HG03439 (cell line): ENCODE measurements around the gene VSIG10.
"Not testable (repeated sequence)": the region's sequence is repeated elsewhere in the genome, so short reads cannot be mapped to it uniquely, and the experiment has no call there.

ENCODE experiments used
- ATAC-seq: cut with Tn5 transposase; IDR thresholded peaks from one replicate; pipeline ENCODE4 v1.9.1; 2021; ENCODE audit warnings: mild to moderate bottlenecking, moderate library complexity; ENCODE audit not compliant: unreplicated experiment

The VSIG10 gene

DNA sequence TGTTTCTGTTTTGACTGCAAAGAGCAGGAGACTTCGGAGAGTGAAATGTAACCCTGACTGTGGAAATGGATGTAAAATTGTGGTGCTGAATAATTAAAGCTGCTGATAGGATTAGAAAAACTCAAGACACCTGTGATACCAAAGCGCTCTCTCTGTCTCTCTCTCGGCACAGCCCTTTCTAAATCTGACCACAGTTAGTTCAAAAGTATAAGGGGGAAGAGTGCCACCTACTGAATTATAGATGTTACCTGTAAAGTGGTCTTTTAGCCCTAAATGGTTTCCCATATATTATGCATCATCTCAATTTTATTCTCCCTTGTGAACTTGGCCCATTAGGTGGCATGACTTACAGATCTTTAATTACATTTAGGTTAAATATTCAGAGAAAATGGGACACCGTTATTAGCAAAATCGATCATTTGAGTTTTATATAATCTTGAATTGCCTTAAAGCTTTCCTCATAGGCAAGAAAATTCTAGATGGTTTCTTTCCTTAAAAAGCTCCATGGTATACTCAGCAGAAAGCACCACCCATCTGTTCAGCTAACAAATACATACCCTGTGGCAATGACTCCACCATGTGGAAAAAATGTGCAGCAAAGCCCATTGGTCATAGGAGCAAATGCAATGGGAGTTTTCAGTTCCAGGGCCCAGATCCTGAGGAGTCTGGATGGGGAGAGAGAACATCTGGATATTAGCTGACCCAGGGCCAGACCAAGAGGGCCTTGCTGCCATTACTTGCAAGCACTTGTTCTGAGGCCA lies 69.2 kb downstream of the VSIG10 start:
- no peak for ATAC-seq

DNA sequence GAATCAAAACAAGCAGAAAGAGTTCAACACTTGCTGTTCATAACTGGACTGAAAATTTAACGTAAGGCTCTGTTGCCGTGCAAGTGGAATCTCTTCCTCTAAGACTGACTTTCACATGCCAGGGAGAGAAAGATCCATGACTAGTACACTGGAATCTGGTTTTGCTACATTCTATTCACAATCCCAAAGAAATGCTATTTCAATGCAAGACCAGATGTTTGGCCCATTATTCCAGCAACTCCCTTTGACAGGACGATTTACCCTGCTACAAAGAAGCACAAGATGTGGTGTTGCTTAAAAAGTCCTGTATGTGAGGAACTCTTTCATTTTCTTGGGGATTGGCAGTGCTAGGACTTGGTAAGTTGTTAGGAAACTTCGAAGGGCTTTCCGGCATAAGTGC lies 69.9 kb downstream of the VSIG10 start:
- no peak for ATAC-seq

DNA sequence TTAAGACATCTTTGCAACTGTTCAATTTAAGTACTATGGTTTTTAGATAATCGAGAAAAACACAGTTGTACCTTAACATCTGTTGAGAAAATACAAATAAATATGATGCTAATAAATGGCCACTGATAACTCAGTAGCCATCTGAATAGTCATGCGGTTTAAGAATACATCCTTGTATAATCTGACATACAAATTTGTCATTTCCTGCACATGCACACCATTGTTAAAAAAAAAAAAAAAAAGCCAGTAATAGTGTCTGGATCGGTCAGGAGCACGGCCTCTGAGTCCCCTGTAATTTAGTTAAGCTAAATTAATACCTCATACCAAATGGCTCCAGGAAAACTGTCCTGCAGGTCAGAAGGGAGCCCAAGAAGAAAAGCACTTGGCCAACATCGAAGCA lies 70.5 kb downstream of the VSIG10 start:
- ATAC-seq, result no peak

DNA sequence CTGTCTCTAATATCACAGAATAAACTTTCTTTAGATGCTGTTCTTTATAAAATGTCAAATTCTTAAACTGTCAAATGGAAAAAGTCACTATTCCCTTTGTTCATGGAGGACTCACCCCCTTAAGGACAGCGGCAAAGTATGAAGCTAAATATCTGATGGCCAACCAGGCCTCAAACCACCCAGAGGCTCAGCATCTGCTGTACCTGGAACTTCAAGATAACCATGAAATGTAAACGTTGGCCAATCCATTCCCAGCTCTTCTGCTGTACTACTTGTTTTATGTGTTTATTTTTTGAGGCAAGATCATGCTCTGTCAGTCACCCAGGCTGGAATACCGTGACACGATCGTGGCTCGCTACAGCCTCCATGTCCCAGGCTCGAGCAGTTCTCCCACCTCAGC lies 71.6 kb downstream of the VSIG10 start:
- no peak for ATAC-seq

DNA sequence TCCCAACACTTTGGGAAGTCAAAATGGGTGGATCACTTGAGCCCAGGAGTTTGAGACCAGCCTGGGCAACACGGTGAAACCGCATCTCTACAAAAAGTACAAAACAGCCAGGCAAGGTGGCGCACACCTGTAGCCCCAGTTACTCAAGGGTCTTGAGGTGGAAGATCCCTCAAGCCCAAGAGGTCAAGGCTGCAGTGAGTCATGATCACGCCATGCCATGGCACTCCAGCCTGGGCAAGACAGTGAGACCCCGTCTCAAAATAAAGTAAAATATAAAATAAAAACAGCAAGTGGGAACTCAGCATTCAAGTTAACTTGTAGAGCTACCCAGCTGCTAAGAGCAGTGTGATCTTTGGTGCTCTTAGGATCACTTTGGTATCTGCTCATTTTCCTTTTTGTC lies 74.6 kb downstream of the VSIG10 start:
- ATAC-seq, result no peak

DNA sequence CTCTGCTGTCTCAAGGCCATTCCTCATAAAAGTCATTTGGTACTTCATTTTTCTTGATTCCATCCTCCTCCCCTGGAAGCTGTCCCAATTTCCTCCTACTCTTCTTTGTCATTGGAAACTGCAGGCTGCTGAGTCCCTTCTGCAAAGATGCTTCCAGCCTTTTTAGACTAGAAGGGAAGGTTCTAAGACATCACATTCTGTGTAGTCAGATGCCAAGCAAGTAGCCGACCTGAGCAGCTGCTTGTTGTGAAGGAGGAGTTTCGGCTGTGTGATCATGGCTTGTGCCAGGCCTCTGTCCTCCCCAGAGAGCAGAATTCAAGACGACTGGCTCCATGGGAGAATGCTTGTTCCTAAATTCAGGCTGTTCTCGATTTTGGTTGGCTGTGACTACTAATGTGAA lies 78.6 kb downstream of the VSIG10 start:
- ATAC-seq, result no peak

DNA sequence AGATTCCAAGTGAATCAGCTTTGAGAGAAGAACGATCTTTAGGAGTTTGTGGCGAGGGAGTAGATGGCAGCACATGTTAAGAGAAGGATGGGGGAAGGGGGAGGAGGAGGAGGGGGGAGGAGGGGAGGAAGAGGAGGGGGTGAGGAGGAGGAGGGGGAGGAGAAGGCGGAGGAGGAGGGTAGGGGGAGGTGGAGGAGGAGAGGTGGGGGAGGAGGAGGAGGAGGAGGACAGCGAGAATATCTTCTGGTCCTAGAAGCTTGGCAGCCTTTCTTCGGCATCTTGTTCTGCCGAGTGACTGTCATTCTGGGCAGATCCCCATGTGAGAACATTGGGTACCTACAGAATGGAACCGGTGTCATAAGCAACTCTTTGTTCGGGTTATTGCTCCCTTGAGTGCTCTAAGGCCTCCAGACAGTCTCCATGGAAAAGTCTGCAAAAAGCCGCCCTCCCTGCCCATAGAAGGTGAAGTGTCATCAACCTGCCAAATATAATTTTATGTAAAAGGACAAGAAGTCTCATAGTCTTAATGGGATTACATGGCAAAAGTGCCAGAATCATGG lies 80.4 kb downstream of the VSIG10 start:
- ATAC-seq, result no peak

DNA sequence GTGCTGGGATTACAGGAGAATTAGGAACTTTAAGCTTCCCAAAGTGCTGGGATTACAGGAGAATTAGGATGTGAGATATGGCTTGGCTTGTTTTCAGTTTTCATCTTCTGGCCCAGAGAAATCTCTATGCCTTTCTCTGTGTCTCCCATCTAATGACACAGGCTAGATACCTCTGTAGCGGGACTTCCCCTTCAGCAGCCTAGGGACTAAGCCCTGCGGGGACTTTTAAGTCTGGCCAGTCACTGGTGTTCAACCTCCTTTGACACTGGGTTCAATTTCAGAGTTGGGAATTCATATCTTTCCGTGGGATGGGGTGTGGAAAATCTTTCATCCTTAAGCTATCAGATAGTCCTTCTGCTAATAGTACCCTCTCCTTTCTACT lies 81.1 kb downstream of the VSIG10 start:
- no peak for ATAC-seq

DNA sequence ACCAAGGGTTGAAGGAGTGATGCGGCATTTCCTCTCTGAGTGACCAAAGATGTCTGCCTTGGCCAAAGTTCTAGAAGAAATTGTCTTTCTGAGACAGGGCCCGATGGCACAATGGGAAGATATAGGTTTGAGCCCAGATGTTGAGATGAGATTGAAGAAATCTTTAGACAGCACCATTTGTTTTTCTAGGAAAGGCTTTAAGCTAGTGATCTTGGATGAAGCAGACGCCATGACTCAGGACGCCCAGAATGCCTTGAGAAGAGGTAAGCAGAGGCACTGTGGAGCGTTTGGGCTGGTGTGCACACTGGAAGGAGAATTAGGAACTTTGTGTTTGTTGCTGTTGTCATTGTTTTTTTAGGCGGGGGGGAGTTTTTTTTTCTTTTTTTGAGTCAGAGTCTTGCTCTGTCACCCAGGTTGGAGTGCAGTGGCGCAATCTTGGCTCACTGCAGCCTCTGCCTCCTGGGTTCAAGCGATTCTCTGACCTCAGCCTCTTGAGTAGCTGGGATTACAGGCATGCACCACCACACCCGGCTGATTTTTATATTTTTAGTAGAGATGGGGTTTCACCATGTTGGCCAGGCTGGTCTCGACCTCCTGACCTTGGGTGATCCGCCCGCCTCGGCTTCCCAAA lies 81.6 kb downstream of the VSIG10 start:
- ATAC-seq, result not testable (repeated sequence)

DNA sequence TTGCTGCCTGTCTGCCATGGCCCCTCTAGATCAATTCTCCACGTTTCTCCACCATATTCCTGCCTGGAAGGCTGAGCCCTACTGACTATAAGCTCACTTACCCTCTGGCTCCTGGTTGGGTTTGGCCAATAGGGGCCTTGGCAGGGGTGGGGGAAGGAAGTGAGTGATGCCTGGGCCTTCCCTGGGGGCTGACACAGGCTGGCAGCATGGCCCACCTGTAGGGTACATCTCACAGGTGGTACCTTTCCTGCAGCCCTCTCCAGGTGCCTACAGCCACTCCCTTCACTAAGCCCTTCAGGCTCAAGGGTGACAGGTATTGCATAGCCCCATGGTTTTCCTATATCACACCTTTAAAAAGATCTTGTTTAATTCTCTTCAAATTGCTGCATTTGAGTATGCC lies 83.8 kb downstream of the VSIG10 start:
- no peak for ATAC-seq

DNA sequence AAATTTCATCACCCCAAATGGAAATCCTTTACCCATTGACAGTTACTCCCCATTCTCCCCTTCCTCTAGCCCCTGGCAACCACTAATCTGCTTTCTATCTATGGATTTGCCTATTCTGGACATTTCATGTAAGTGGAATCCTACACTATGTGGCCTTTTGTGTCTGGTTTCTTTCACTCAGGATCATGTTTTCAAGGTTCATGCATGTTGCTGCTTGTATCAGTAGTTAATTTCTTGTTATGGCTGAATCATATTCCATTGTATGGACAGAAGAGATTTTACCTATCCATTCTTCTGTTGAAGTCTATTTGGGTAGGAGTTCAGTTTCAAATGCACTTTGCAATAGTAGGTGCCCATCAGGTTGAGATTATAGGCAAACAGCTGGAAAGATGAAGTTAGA lies 85.9 kb downstream of the VSIG10 start:
- ATAC-seq, result no peak

DNA sequence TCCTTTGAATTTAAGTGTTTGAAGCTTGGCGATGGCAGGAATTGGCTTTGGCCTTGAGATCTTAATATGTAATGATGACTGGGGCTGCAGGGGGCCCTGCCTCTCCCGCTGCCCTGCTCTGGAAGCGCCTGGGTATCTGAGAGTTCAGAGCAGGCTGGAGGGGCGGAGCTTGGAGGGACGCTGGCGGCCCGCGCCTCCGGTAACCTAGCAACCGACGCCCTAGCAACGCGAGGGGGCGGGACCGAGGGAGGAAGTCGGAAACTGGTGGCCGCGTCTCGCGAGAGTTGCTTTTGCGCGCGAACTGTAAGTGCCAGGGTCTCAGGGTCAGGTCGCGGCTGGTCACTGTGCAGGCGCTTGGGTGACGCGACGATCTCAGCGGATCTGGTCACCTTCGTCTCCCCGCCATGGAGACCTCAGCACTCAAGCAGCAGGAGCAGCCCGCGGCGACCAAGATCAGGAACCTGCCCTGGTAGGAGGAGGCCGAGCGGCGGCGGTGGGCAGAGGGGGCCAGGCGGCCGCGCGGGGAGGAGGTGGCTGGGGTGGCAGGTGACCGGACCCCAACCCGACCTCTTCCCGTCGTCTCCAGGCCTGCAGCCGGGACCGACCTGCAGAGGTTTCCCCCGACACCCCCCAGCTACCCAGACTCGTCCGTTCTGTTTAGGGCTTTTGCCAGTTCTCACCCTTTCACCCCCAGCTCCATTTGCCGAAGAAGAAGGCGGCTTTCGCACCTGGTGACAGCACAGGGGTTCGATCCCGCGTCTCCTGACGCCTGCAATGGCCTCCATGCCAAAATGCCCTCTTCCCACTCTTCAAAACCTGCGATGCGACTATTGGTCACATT lies 87.2 kb downstream of the VSIG10 start, which contains the start of gene RFC5:
RFC5 (plus strand) TSS at position 280 of the 841 bp plus-strand sequence; CDS start at position 405, 125 bp downstream.
- ATAC-seq, result peak; percentile 96

DNA sequence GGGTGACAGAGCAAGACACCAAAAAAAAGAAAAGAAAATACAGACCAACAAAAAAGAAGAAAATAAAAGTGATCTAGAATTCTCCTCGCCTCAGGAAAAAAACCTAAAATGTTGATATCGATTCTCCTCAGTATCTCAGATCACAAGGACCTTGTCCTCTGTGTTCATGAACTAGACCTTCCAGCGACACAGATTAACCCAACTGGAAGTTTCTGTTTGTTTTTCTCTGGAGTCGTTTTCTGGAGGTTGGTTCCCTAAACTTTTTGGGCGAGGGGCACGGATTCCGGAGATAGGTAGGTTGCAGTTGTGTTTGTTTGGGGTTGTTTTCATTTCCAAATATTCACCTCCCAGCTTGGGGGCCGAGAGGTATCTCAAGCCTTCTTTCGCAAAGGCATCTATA lies 87.9 kb downstream of the VSIG10 start:
- no peak for ATAC-seq

DNA sequence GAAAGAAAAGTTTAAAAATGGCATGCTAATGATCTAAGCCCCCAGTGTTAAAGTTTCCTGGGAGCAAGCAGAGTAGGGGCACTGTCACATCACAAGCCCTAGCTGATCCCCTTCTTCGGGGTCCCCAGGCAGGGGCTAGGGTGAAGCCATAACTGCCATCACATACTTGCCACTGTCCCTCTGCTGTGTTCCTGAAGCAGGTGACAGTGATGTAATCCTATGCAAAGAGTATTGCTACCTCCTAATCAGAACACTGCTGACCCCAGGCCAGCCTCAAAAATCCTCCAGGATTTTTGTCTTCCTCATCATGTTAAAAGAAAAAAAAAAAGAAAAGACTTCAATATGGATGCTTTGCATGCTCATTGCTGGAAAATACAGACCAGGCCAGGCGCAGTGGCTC lies 88.5 kb downstream of the VSIG10 start:
- no peak for ATAC-seq
